Loucy (cell line): ENCODE results near the gene FALEC.

Experiments used
- H2AFZ ChIP-seq: fragments of 200-600 bp; sonication (generic); 2 replicates; pipeline ENCODE4 v1.6.0; 2016; ENCODE audit warnings: antibody characterized with exemption, mild to moderate bottlenecking, low read length, moderate library complexity
- H3F3A ChIP-seq: fragments of 200-600 bp; 2 replicates; pipeline ENCODE4 v1.6.0; 2016; ENCODE audit warnings: antibody characterized with exemption, low read depth, mild to moderate bottlenecking
- H3K27me3 ChIP-seq: fragments of 200-600 bp; sonication (generic); 2 replicates; pipeline ENCODE4 v1.6.1; 2014; ENCODE audit warnings: low read length, mild to moderate bottlenecking; ENCODE audit not compliant: insufficient read depth, poor library complexity, severe bottlenecking
- H3K36me3 ChIP-seq: fragments of 200-600 bp; sonication (generic); 2 replicates; pipeline ENCODE4 v1.6.1; 2016; ENCODE audit warnings: low read length; ENCODE audit not compliant: insufficient read depth
- H3K4me1 ChIP-seq: fragments of 200-600 bp; sonication (generic); 2 replicates; pipeline ENCODE4 v1.5.1; 2014; ENCODE audit warnings: low read length, mild to moderate bottlenecking; ENCODE audit not compliant: insufficient read depth, poor library complexity, severe bottlenecking
- H3K4me2 ChIP-seq: fragments of 200-600 bp; sonication (generic); 2 replicates; pipeline ENCODE4 v1.6.0; 2014; ENCODE audit warnings: antibody characterized with exemption, low read length, low read depth, mild to moderate bottlenecking; ENCODE audit not compliant: poor library complexity, severe bottlenecking
- H3K4me3 ChIP-seq: fragments of 200-600 bp; sonication (generic); 2 replicates; pipeline ENCODE4 v1.5.1; 2014; ENCODE audit warnings: low read length, mild to moderate bottlenecking, mixed read lengths; ENCODE audit not compliant: poor library complexity, severe bottlenecking
- H3K79me2 ChIP-seq: fragments of 200-600 bp; sonication (generic); 2 replicates; pipeline ENCODE4 v1.6.1; 2014; ENCODE audit warnings: low read length; ENCODE audit not compliant: insufficient read depth
- H3K9ac ChIP-seq: fragments of 200-600 bp; sonication (generic); 2 replicates; pipeline ENCODE4 v1.6.0; 2014; ENCODE audit warnings: mild to moderate bottlenecking, low read depth, low read length, moderate library complexity; ENCODE audit not compliant: poor library complexity, severe bottlenecking
- H3K9me2 ChIP-seq: fragments of 200-600 bp; sonication (generic); replicated peaks from 2 replicates; pipeline ENCODE4 v1.6.1; 2016; ENCODE audit warnings: low read depth, low read length, mixed read lengths
- H3K9me3 ChIP-seq: fragments of 200-600 bp; sonication (generic); 2 replicates; pipeline ENCODE4 v1.6.1; 2014; ENCODE audit warnings: mild to moderate bottlenecking, antibody characterized with exemption, low read length, low read depth; ENCODE audit not compliant: insufficient read depth
- H4K20me1 ChIP-seq: fragments of 200-600 bp; sonication (generic); 2 replicates; pipeline ENCODE4 v1.6.0; 2014; ENCODE audit warnings: antibody characterized with exemption, low read length, mild to moderate bottlenecking; ENCODE audit not compliant: insufficient read depth, poor library complexity, severe bottlenecking
- EZH2phosphoT487 ChIP-seq: fragments of 200-600 bp; IDR thresholded peaks from 2 replicates; pipeline ENCODE4 v1.6.1; 2018; ENCODE audit warnings: antibody characterized with exemption, mild to moderate bottlenecking, moderate library complexity, borderline replicate concordance
- TF ChIP-seq, protein P1 (sequence below): fragments of 200-600 bp; sonication (generic); conservative IDR thresholded peaks from 2 replicates; pipeline ENCODE4 v1.5.1; 2014; ENCODE audit warnings: mild to moderate bottlenecking, antibody characterized with exemption, low read length

The FALEC gene

DNA sequence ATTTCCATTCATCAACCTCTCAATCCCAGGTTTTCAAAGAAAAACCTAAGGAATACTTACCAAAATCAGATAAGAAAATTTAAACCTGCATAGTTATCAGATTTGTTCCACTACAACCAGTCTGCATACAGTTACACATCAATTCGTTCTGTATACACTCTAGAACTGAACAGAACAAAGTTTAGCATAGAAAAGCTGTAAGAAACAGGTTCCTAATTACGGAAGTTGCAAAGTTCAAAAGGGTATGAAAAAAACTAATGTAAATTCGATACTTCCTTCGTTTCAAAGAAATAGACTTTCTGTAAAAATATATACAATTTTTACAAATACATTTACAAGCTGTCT, 60.8 kb downstream of the FALEC start:
- H3K4me2 ChIP-seq: peak overlapping the region; percentile 99
- peak overlapping the region; percentile 97 for H3K4me3 ChIP-seq
- no peaks in the 10 kb centered on the region for H3K9me2 ChIP-seq
- no peaks in the 10 kb centered on the region for H3K9me3 ChIP-seq
- peak overlapping the region; percentile 97 for H3K9ac ChIP-seq
- peaks cover 87% of the 10 kb centered on the region for H3K79me2 ChIP-seq
- no peak overlapping the region for H2AFZ ChIP-seq
- no peak for TF ChIP-seq EZH2phosphoT487
- TF ChIP-seq, protein P1, sequence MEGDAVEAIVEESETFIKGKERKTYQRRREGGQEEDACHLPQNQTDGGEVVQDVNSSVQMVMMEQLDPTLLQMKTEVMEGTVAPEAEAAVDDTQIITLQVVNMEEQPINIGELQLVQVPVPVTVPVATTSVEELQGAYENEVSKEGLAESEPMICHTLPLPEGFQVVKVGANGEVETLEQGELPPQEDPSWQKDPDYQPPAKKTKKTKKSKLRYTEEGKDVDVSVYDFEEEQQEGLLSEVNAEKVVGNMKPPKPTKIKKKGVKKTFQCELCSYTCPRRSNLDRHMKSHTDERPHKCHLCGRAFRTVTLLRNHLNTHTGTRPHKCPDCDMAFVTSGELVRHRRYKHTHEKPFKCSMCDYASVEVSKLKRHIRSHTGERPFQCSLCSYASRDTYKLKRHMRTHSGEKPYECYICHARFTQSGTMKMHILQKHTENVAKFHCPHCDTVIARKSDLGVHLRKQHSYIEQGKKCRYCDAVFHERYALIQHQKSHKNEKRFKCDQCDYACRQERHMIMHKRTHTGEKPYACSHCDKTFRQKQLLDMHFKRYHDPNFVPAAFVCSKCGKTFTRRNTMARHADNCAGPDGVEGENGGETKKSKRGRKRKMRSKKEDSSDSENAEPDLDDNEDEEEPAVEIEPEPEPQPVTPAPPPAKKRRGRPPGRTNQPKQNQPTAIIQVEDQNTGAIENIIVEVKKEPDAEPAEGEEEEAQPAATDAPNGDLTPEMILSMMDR: no peak
- peaks cover 52% of the 10 kb centered on the region for H3K36me3 ChIP-seq
- H3K27me3 ChIP-seq: peaks cover 16% of the 10 kb centered on the region
- H3K4me1 ChIP-seq: peaks cover 49% of the 10 kb centered on the region
- H4K20me1 ChIP-seq: peaks cover 69% of the 10 kb centered on the region
- H3F3A ChIP-seq: no peaks in the 10 kb centered on the region

DNA sequence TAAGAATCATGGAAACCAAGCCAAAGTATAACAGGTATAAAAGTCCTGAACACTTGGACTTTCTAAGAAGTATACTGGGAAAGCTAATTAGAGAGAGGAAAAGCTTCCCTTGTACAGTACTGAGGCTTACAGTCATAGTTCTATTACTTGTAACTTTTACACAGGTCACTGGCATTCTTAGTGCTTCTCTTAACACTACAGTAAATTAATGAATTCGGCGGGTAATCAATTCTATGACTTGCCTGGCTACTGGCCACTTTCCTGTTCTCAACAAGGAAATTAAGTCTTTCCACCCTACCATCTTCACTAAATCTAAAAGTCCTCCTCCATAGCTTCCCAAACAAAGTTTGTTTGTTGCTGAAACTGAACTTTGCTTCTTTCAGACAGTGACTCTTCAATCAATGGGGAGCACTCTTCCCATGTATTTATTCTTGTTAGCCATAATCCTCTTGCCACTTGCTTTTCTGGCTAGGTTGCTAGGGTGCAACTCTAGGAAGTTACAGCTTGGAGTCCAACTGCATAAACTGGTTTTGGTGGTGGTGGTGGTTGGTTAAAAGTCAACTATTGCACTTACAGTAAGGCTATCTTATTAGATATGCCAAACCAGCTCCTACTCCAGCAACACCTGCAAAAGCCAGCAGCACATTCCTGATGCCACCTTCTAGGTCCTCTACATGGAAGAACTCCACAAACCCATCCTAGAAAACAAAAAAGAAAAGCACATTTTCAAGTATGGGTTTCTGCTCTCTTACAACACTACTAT, 61.4 kb downstream of the FALEC start:
- Histone ChIP-seq H3K4me3 (peak overlapping the region; percentile 97), H3K9ac (peak overlapping the region; percentile 97), H3K4me2 (peak overlapping the region; percentile 99), H3K27me3 (peaks cover 16% of the 10 kb centered on the region), H3K9me3 (no peaks in the 10 kb centered on the region), H3F3A (no peaks in the 10 kb centered on the region), H2AFZ (no peak overlapping the region), H3K4me1 (peaks cover 49% of the 10 kb centered on the region), H3K9me2 (no peaks in the 10 kb centered on the region), H4K20me1 (peaks cover 68% of the 10 kb centered on the region), H3K79me2 (peaks cover 82% of the 10 kb centered on the region), H3K36me3 (peaks cover 52% of the 10 kb centered on the region)
- TF ChIP-seq, protein P1: no peak
- no peak for TF ChIP-seq EZH2phosphoT487

DNA sequence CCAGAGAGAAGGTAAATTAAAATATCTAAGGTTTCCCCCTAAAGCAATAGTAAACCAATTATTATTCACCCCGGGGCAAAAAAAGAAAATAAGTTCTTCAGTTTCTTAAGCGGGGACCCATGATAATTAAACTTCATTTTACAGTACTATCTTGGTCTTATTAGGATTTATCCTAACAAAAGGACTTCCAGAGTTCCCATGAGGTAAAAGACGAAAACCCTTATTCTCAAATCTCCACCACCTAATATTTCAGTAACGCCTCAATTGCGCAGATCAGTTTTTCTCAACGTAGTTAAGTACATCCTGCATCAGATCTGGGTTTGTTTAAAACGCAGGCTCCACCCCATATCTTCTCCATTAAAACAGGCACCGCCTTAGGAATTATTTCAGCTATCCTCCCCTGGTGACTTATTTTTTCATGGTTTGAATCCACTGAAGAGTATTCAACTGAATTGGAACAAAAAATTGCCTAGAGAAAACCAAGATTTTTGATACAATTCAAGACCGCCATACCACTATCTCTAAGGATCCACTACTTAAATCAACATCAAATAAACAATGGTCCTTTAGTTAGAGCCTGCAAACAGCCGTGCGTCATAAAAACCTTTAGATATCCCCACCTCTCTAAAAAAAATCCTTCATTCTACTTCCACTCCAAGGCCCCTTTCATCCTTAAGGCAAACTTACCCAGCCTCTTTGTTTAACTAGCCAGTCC, 62.2 kb downstream of the FALEC start:
- Histone ChIP-seq H4K20me1 (peaks cover 64% of the 10 kb centered on the region), H3K9ac (peak overlapping the region; percentile 97), H3K4me2 (peak overlapping the region; percentile 99), H3K27me3 (peaks cover 16% of the 10 kb centered on the region), H3K4me1 (peaks cover 49% of the 10 kb centered on the region), H3K9me2 (no peaks in the 10 kb centered on the region), H3K79me2 (peaks cover 74% of the 10 kb centered on the region), H3K36me3 (peaks cover 48% of the 10 kb centered on the region), H3F3A (no peaks in the 10 kb centered on the region), H3K4me3 (peak overlapping the region; percentile 97), H2AFZ (no peak overlapping the region), H3K9me3 (no peaks in the 10 kb centered on the region)
- no peak for TF ChIP-seq EZH2phosphoT487
- TF ChIP-seq, protein P1: no peak
